ENCODE data around the gene PHACTR2. TPM values are rescaled to one million over a fixed set of nuclear protein-coding genes. Genes with fewer than 3 reads are reported as not detected.
"Not testable (repeated sequence)": the region's sequence is repeated elsewhere in the genome, so short reads cannot be mapped to it uniquely, and the experiment has no call there.

PHACTR2 gene
- total RNA-seq, 1 donor from 2014 or later, result 142 TPM

GRCh38 chr6:143872201-143872600, 194.4 kb downstream of the PHACTR2 start:
- ATAC-seq, result no peak
- Histone ChIP-seq H3K36me3 (no peaks in the 10 kb centered on the region), H3K27me3 (no peaks in the 10 kb centered on the region), H3K4me3 (no peak overlapping the region), H3K27ac (no peak overlapping the region), H3K4me1 (no peaks in the 10 kb centered on the region), H3K9me3 (no peaks in the 10 kb centered on the region)
- DNase-seq, result no peak
- TF ChIP-seq CTCF (IDR thresholded peaks at IDR 0.05), result no peak
- intact Hi-C loops (cut with DNase I), result no loop called here

GRCh38 chr6:143873600-143873999, 195.8 kb downstream of the PHACTR2 start:
- DNase-seq; intact Hi-C loops (cut with DNase I); H3K9me3 ChIP-seq; H3K27me3 ChIP-seq; H3K27ac ChIP-seq; H3K4me3 ChIP-seq; H3K4me1 ChIP-seq; H3K36me3 ChIP-seq; ATAC-seq: not testable (repeated sequence)

- H3K9me3 ChIP-seq; DNase-seq; ATAC-seq; H3K27me3 ChIP-seq; intact Hi-C loops (cut with DNase I); H3K4me3 ChIP-seq; H3K27ac ChIP-seq; H3K4me1 ChIP-seq; H3K36me3 ChIP-seq: not testable (repeated sequence)
These were observed 196.7 kb downstream of the PHACTR2 start for GRCh38 chr6:143874503-143874902.

GRCh38 chr6:143877584-143878271, 200.0 kb downstream of the PHACTR2 start:
- no peaks in the 10 kb centered on the region for H3K4me1 ChIP-seq
- no peak overlapping the region for H3K27ac ChIP-seq
- no peak for ATAC-seq
- no peaks in the 10 kb centered on the region for H3K27me3 ChIP-seq
- DNase-seq, result no peak
- no peaks in the 10 kb centered on the region for H3K36me3 ChIP-seq
- H3K4me3 ChIP-seq, result no peak overlapping the region
- intact Hi-C loops (cut with DNase I), result no loop called here
- no peak for TF ChIP-seq CTCF (IDR thresholded peaks at IDR 0.05)
- H3K9me3 ChIP-seq, result no peaks in the 10 kb centered on the region

- Histone ChIP-seq H3K27ac (no peak overlapping the region), H3K9me3 (no peaks in the 10 kb centered on the region), H3K36me3 (no peaks in the 10 kb centered on the region), H3K4me1 (no peaks in the 10 kb centered on the region), H3K4me3 (no peak overlapping the region), H3K27me3 (no peaks in the 10 kb centered on the region)
- no peak for DNase-seq
- intact Hi-C loops (cut with DNase I), result no loop called here
- TF ChIP-seq CTCF (IDR thresholded peaks at IDR 0.05), result no peak
- no peak for ATAC-seq
These were observed 200.6 kb downstream of the PHACTR2 start for GRCh38 chr6:143878272-143878760.

- TF ChIP-seq CTCF (IDR thresholded peaks at IDR 0.05), result no peak
- Histone ChIP-seq H3K4me3 (no peak overlapping the region), H3K4me1 (no peaks in the 10 kb centered on the region), H3K36me3 (no peaks in the 10 kb centered on the region), H3K27ac (no peak overlapping the region), H3K9me3 (no peaks in the 10 kb centered on the region), H3K27me3 (no peaks in the 10 kb centered on the region)
- intact Hi-C loops (cut with DNase I), result no loop called here
- DNase-seq (no peak), ATAC-seq (no peak)
These were observed 202.6 kb downstream of the PHACTR2 start for GRCh38 chr6:143880412-143880811.

Other genes with a start within 250 kb of the PHACTR2 start
- gene ADAT2, start 227.3 kb upstream of the PHACTR2 start, total RNA-seq, result 7.1 TPM
- 18.8 TPM for gene PEX3, start 227.2 kb upstream of the PHACTR2 start, total RNA-seq
- 50.6 TPM for gene FUCA2, start 166.2 kb upstream of the PHACTR2 start, total RNA-seq
- 25.2 TPM for gene LTV1, start 165.4 kb downstream of the PHACTR2 start, total RNA-seq
- not detected for gene ZC2HC1B, start 186.5 kb downstream of the PHACTR2 start, total RNA-seq